HG02938 (cell line): Measurements from ENCODE around the gene KCNMA1.
A peak's percentile ranks its signal among the peaks of the same experiment; 100 is the strongest.

Experiments used
- ATAC-seq: cut with Tn5 transposase; IDR thresholded peaks from one replicate; pipeline ENCODE4 v1.9.1; 2021; ENCODE audit warnings: mild to moderate bottlenecking, moderate library complexity; ENCODE audit not compliant: unreplicated experiment

Gene KCNMA1

GRCh38 chr10:77290528-77291155 is 347.0 kb downstream of the KCNMA1 start:
- no peak for ATAC-seq

GRCh38 chr10:77289790-77290189 is 347.8 kb downstream of the KCNMA1 start:
- no peak for ATAC-seq

- ATAC-seq, result no peak
These were observed 348.5 kb downstream of the KCNMA1 start for GRCh38 chr10:77289027-77289501.

GRCh38 chr10:77287647-77288120 is 349.9 kb downstream of the KCNMA1 start:
- ATAC-seq, result no peak

- no peak for ATAC-seq
These were observed 350.8 kb downstream of the KCNMA1 start for GRCh38 chr10:77286531-77287508.

- no peak for ATAC-seq
These were observed 352.0 kb downstream of the KCNMA1 start for GRCh38 chr10:77285529-77286182.

- no peak for ATAC-seq
These were observed 352.8 kb downstream of the KCNMA1 start for GRCh38 chr10:77284797-77285196.

GRCh38 chr10:77283326-77283725 is 354.3 kb downstream of the KCNMA1 start:
- no peak for ATAC-seq

GRCh38 chr10:77282163-77282562 is 355.4 kb downstream of the KCNMA1 start:
- ATAC-seq, result no peak

- ATAC-seq, result no peak
These were observed 355.9 kb downstream of the KCNMA1 start for GRCh38 chr10:77281719-77282118.

GRCh38 chr10:77279207-77279606 is 358.4 kb downstream of the KCNMA1 start:
- no peak for ATAC-seq

- ATAC-seq, result no peak
These were observed 363.4 kb downstream of the KCNMA1 start for GRCh38 chr10:77274046-77274795.

GRCh38 chr10:77269163-77269562 is 368.4 kb downstream of the KCNMA1 start:
- no peak for ATAC-seq

- ATAC-seq, result no peak
These were observed 368.9 kb downstream of the KCNMA1 start for GRCh38 chr10:77268721-77269120.

GRCh38 chr10:77267703-77268675 is 369.6 kb downstream of the KCNMA1 start:
- no peak for ATAC-seq

- no peak for ATAC-seq
These were observed 371.4 kb downstream of the KCNMA1 start for GRCh38 chr10:77266242-77266641.

GRCh38 chr10:77264527-77264926 is 373.1 kb downstream of the KCNMA1 start:
- no peak for ATAC-seq

GRCh38 chr10:77264107-77264506 is 373.5 kb downstream of the KCNMA1 start:
- ATAC-seq, result peak; percentile 61

GRCh38 chr10:77263700-77264099 is 373.9 kb downstream of the KCNMA1 start:
- ATAC-seq, result no peak
